Ishikawa (cell line): ENCODE results near the gene MKLN1.

Experiments
- CEBPB ChIP-seq: IDR thresholded peaks from 2 replicates; pipeline ENCODE4 v1.6.1; 2012
- CREB1 ChIP-seq: IDR thresholded peaks from 2 replicates; pipeline ENCODE4 v1.6.1; 2012; ENCODE audit warnings: low read depth
- EGR1 ChIP-seq: IDR thresholded peaks from 2 replicates; pipeline ENCODE4 v1.6.1; 2012
- EP300 ChIP-seq: IDR thresholded peaks from 2 replicates; pipeline ENCODE4 v1.6.1; 2012; ENCODE audit warnings: borderline replicate concordance
- FOXM1 ChIP-seq: IDR thresholded peaks from 2 replicates; pipeline ENCODE4 v1.6.1; 2012; ENCODE audit warnings: low read depth, borderline replicate concordance
- NFIC ChIP-seq: IDR thresholded peaks from 2 replicates; pipeline ENCODE4 v1.6.1; 2012
- RAD21 ChIP-seq: IDR thresholded peaks from 2 replicates; pipeline ENCODE4 v1.6.1; 2012; ENCODE audit warnings: low read depth
- TAF1 ChIP-seq: IDR thresholded peaks from 2 replicates; pipeline ENCODE4 v1.6.1; 2012; ENCODE audit warnings: low read depth, mild to moderate bottlenecking
- TCF12 ChIP-seq: IDR thresholded peaks from 2 replicates; pipeline ENCODE4 v1.6.1; 2012; ENCODE audit warnings: low read depth
- TEAD4 ChIP-seq: IDR thresholded peaks from 2 replicates; pipeline ENCODE4 v1.6.1; 2012
- YY1 ChIP-seq: IDR thresholded peaks from 2 replicates; pipeline ENCODE4 v1.6.1; 2012; ENCODE audit warnings: low read depth
- ZBTB7A ChIP-seq: IDR thresholded peaks from 2 replicates; pipeline ENCODE4 v1.6.1; 2012; ENCODE audit warnings: low read depth
- TF ChIP-seq, protein P1 (sequence below): IDR thresholded peaks from 2 replicates; pipeline ENCODE4 v1.6.1; 2012
- TF ChIP-seq, protein P2 (sequence below): IDR thresholded peaks from 2 replicates; pipeline ENCODE4 v1.6.1; 2012
- TF ChIP-seq, protein P3 (sequence below): IDR thresholded peaks from 2 replicates; pipeline ENCODE4 v1.6.1; 2012; ENCODE audit warnings: low read depth, mild to moderate bottlenecking

MKLN1 gene

DNA sequence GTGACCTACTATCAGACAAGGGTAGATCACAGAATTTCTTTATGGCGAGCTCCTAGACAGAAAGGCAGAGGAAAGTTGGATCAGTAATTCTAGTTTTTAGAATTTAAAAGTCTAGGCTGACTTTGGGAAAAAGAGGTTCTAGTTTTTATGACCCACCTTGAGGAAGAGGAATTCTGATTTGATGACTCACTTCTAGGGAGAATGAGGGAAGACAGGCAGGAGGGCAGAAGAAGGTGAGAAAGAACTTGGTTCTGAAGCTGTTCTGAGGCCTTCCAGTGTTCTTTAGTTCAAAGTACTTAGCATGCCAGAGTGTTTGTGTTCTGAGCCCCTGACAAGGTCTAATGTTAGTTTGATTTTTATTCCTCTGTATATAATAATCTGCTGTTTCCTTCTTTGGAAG lies 131.6 kb downstream of the MKLN1 start:
- no peak for TF ChIP-seq EGR1
- TF ChIP-seq EP300 = no peak
- TF ChIP-seq TCF12 = no peak
- TF ChIP-seq FOXM1 = no peak
- TF ChIP-seq YY1 = no peak
- TF ChIP-seq TEAD4 = no peak
- TF ChIP-seq, protein P1, sequence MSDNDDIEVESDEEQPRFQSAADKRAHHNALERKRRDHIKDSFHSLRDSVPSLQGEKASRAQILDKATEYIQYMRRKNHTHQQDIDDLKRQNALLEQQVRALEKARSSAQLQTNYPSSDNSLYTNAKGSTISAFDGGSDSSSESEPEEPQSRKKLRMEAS = no peak
- TF ChIP-seq RAD21 = no peak
- TF ChIP-seq ZBTB7A = no peak
- no peak for TF ChIP-seq TAF1
- TF ChIP-seq, protein P2, sequence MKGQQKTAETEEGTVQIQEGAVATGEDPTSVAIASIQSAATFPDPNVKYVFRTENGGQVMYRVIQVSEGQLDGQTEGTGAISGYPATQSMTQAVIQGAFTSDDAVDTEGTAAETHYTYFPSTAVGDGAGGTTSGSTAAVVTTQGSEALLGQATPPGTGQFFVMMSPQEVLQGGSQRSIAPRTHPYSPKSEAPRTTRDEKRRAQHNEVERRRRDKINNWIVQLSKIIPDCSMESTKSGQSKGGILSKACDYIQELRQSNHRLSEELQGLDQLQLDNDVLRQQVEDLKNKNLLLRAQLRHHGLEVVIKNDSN = no peak
- TF ChIP-seq CREB1 = no peak
- TF ChIP-seq, protein P3, sequence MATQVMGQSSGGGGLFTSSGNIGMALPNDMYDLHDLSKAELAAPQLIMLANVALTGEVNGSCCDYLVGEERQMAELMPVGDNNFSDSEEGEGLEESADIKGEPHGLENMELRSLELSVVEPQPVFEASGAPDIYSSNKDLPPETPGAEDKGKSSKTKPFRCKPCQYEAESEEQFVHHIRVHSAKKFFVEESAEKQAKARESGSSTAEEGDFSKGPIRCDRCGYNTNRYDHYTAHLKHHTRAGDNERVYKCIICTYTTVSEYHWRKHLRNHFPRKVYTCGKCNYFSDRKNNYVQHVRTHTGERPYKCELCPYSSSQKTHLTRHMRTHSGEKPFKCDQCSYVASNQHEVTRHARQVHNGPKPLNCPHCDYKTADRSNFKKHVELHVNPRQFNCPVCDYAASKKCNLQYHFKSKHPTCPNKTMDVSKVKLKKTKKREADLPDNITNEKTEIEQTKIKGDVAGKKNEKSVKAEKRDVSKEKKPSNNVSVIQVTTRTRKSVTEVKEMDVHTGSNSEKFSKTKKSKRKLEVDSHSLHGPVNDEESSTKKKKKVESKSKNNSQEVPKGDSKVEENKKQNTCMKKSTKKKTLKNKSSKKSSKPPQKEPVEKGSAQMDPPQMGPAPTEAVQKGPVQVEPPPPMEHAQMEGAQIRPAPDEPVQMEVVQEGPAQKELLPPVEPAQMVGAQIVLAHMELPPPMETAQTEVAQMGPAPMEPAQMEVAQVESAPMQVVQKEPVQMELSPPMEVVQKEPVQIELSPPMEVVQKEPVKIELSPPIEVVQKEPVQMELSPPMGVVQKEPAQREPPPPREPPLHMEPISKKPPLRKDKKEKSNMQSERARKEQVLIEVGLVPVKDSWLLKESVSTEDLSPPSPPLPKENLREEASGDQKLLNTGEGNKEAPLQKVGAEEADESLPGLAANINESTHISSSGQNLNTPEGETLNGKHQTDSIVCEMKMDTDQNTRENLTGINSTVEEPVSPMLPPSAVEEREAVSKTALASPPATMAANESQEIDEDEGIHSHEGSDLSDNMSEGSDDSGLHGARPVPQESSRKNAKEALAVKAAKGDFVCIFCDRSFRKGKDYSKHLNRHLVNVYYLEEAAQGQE = no peak
- TF ChIP-seq NFIC = no peak
- no peak for TF ChIP-seq CEBPB

DNA sequence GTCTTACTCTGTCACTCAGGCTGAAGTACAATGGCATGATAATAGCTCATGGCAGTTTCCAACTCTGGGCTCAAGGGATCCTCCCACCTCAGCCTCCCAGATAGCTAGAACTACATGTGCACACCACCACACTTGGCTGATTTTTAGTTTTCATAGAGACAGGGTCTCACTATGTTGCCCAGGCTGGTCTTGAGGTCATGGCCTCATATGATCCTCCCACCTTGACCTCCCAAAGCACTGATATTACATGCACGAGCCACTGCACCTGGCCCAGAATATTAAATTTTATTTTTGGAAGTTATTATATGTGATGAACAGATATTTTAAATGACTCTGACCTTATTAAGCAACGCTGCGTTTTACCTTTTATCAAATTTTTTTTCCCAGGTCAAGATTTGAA lies 134.4 kb downstream of the MKLN1 start:
- TF ChIP-seq ZBTB7A (no peak), TAF1 (no peak), CREB1 (no peak), TEAD4 (no peak), EP300 (no peak), TCF12 (no peak), YY1 (no peak), NFIC (no peak), RAD21 (no peak), FOXM1 (no peak), EGR1 (no peak), CEBPB (no peak)
- TF ChIP-seq, protein P1 = no peak
- TF ChIP-seq, protein P3 = no peak
- TF ChIP-seq, protein P2 = no peak

DNA sequence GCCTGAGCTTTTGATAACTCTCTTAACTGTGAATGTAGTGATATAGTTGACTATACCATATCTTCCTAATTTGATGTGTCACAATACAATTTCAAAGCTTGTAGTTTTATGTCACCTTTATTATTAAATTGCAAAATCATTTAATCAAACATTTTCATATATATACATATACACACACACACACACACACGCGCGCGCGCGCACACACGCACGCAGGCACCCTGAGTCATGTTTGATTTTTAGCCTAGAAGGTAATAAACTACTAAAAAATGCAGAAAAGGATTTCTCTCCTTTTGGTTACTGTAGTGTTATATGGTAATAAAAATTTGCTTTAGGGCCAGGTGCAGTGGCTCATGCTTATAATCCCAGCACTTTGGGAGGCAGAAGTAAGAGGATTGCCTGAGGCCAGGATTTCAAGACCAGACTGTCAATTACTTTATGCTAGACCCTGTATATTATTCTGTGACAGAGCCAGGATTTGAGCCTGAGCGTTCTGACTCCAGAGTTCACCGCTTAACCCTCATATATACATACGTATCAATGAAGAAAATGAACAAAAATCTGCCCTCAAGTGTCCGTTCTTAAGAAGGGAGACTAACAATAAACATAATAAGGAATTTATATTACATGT lies 139.2 kb downstream of the MKLN1 start:
- TF ChIP-seq, protein P1 = no peak
- TF ChIP-seq NFIC = no peak

DNA sequence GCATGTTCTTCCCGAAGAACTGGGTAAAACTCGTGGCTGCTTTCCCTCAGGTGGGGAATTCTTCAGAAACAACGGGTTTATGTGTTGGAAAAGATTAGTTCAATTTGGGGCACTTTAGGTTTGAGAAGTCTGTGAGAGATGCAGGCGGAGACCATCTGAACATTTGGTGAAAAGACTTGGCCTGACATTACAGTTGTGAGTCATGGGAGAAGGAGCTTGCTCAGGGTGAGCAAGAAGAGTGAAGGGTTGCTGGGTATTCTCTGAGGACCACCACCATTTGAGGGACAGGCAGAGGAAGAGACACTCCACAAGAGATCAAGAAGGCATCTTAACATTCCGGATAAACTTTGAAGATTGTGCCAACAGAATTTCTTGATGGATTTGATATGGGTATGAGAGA lies 140.1 kb downstream of the MKLN1 start:
- TF ChIP-seq CEBPB = no peak
- TF ChIP-seq YY1 = no peak
- TF ChIP-seq ZBTB7A = no peak
- no peak for TF ChIP-seq TCF12
- no peak for TF ChIP-seq TEAD4
- no peak for TF ChIP-seq NFIC
- TF ChIP-seq, protein P3 = no peak
- TF ChIP-seq, protein P2 = no peak
- no peak for TF ChIP-seq RAD21
- no peak for TF ChIP-seq TAF1
- TF ChIP-seq, protein P1 = no peak
- TF ChIP-seq FOXM1 = no peak
- TF ChIP-seq CREB1 = no peak
- TF ChIP-seq EP300 = no peak
- TF ChIP-seq EGR1 = no peak
